Measurements from ENCODE around the gene MAML3. TPM values are rescaled to one million over a fixed set of nuclear protein-coding genes. Genes with fewer than 3 reads are reported as not detected.
A peak's percentile ranks its signal among the peaks of the same experiment; 100 is the strongest.

The MAML3 gene
- total RNA-seq, 1 experiment from 2014 or later = 0.13 TPM

DNA sequence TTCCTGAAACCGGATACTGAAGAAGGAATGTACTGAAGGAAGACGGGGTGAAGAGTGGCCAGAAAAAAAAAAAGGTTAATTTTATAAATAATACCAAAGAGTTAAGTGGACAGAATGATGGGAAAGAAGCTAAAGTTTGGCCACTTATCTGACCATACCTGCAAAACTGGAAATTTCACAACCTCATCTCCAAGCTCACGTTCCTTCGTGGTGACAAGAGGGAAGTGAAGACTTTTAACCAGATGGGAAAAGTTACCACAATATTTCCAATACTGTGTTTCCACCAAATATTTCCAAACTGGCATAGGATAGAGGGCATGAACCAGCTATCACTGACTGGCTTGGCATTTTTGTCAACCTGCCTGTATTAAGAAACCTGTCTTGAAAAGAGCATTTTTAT is 56.4 kb downstream of the MAML3 start:
- Histone ChIP-seq H3K36me3 (no peaks in the 10 kb centered on the region), H3K27me3 (no peaks in the 10 kb centered on the region), H3K4me3 (no peak overlapping the region), H3K9me3 (no peaks in the 10 kb centered on the region)
- DNase-seq = no peak

- Histone ChIP-seq H3K27me3 (no peaks in the 10 kb centered on the region), H3K4me3 (no peak overlapping the region), H3K36me3 (no peaks in the 10 kb centered on the region), H3K9me3 (no peaks in the 10 kb centered on the region)
- no peak for DNase-seq
These were observed 57.1 kb downstream of the MAML3 start for GRCh38 chr4:140096921-140097320.

GRCh38 chr4:140096483-140096861 is 57.5 kb downstream of the MAML3 start:
- Histone ChIP-seq H3K27me3 (no peaks in the 10 kb centered on the region), H3K36me3 (no peaks in the 10 kb centered on the region), H3K9me3 (no peaks in the 10 kb centered on the region), H3K4me3 (no peak overlapping the region)
- DNase-seq = no peak

GRCh38 chr4:140095694-140096482 is 58.1 kb downstream of the MAML3 start:
- Histone ChIP-seq H3K4me3 (no peak overlapping the region), H3K9me3 (no peaks in the 10 kb centered on the region), H3K36me3 (no peaks in the 10 kb centered on the region), H3K27me3 (no peaks in the 10 kb centered on the region)
- no peak for DNase-seq

GRCh38 chr4:140094438-140095420 is 59.3 kb downstream of the MAML3 start:
- Histone ChIP-seq H3K4me3 (no peak overlapping the region), H3K9me3 (no peaks in the 10 kb centered on the region), H3K27me3 (no peaks in the 10 kb centered on the region), H3K36me3 (no peaks in the 10 kb centered on the region)
- DNase-seq = peak; percentile 25

DNA sequence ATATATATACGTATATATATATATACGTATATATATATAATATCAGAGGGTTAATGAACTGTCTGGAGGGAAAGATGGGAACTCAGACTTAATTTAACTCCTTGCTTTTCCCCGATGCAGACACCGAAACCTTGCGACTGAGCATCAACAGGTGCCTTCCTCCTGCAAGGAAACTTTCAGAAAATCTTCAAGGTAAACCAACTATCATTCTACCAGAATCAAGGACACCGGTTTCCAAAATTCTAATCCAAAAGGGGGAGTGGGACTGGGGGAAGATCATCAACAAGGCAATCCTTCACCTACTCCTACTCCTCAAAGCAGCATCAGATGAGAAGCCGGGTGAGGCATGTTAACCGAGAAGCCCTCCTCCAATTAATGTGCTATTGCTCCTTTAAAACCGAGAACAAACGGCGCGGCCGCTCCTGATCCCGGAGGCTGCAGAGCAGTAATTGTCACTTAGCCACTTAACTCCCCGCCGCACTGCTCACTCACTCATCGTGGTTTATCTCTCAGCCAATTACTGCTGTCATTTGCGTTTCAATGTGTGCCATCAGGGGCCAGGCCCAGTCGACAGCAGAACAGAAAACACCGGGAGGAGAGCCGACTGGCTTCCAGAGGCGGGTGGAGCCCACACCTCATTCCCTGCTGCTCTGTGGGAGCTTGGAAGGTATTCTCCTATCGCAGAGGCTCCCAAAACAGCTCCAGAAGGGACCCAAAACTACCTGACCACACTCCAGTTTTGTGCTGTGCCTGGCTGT is 61.7 kb downstream of the MAML3 start:
- Histone ChIP-seq H3K4me3 (no peak overlapping the region), H3K27me3 (no peaks in the 10 kb centered on the region), H3K9me3 (no peaks in the 10 kb centered on the region), H3K36me3 (no peaks in the 10 kb centered on the region)
- DNase-seq = peak; percentile 8

GRCh38 chr4:140091305-140091704 is 62.7 kb downstream of the MAML3 start:
- H3K36me3 ChIP-seq = no peaks in the 10 kb centered on the region
- H3K27me3 ChIP-seq = no peaks in the 10 kb centered on the region
- no peaks in the 10 kb centered on the region for H3K9me3 ChIP-seq
- no peak overlapping the region for H3K4me3 ChIP-seq
- DNase-seq = no peak

GRCh38 chr4:140090215-140090731 is 63.7 kb downstream of the MAML3 start:
- Histone ChIP-seq H3K9me3 (no peaks in the 10 kb centered on the region), H3K36me3 (no peaks in the 10 kb centered on the region), H3K27me3 (no peaks in the 10 kb centered on the region), H3K4me3 (no peak overlapping the region)
- no peak for DNase-seq

GRCh38 chr4:140089216-140089615 is 64.8 kb downstream of the MAML3 start:
- H3K27me3 ChIP-seq = no peaks in the 10 kb centered on the region
- H3K36me3 ChIP-seq = no peaks in the 10 kb centered on the region
- H3K4me3 ChIP-seq = no peak overlapping the region
- DNase-seq = no peak
- H3K9me3 ChIP-seq = no peaks in the 10 kb centered on the region

- Histone ChIP-seq H3K36me3 (no peaks in the 10 kb centered on the region), H3K4me3 (no peak overlapping the region), H3K27me3 (no peaks in the 10 kb centered on the region), H3K9me3 (no peaks in the 10 kb centered on the region)
- DNase-seq = no peak
These were observed 65.5 kb downstream of the MAML3 start for GRCh38 chr4:140088323-140088967.

GRCh38 chr4:140085881-140086280 is 68.1 kb downstream of the MAML3 start:
- DNase-seq = no peak
- H3K27me3 ChIP-seq = no peaks in the 10 kb centered on the region
- no peaks in the 10 kb centered on the region for H3K36me3 ChIP-seq
- no peaks in the 10 kb centered on the region for H3K9me3 ChIP-seq
- no peak overlapping the region for H3K4me3 ChIP-seq

DNA sequence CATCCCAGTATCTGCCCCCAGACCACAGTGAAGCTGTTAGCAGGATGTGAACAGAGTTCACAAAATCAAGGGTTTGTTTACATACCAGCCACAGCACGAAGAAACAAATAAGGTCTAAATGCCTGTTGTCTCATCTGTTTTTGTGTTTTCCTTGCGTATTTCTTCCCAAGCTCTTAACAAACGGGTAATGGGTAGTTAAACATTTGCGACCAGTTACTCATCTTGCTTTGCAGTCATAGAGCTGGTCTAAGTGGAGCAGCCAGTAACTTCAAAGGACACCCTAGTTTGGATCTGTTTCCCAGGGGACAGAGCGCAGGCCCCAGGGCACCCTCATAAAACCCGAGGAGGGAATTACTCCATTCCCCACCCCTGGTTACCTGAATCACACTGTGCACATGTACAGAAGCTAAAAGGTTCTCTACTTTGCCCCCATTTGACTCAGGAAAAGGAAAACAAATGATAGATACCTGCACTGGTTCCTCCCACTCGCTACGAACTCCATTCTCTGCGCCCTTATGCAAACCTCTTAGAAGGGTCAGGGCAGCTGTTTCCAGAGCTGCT is 68.8 kb downstream of the MAML3 start:
- H3K9me3 ChIP-seq = no peaks in the 10 kb centered on the region
- no peak for DNase-seq
- H3K27me3 ChIP-seq = no peaks in the 10 kb centered on the region
- no peak overlapping the region for H3K4me3 ChIP-seq
- no peaks in the 10 kb centered on the region for H3K36me3 ChIP-seq

DNA sequence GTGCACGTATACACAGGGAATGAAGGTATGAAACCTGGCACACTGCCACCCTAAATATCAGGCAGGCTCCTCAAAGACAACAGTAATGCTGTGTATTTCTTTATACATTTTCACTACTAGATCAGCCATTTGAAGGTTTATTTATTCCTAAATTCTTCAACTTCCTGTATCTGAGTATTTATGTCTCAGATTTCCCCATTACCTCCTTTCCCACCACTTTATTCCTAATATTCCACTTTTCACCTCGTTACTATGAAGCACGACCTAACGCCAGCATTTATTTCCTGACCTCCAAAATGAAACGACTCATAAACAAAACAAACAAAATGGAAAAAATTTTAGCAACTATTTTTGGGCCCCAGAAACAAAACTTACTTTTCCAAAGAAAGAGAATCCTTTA is 69.6 kb downstream of the MAML3 start:
- Histone ChIP-seq H3K36me3 (no peaks in the 10 kb centered on the region), H3K4me3 (no peak overlapping the region), H3K9me3 (no peaks in the 10 kb centered on the region), H3K27me3 (no peaks in the 10 kb centered on the region)
- no peak for DNase-seq

- Histone ChIP-seq H3K27me3 (no peaks in the 10 kb centered on the region), H3K4me3 (no peak overlapping the region), H3K36me3 (no peaks in the 10 kb centered on the region), H3K9me3 (no peaks in the 10 kb centered on the region)
- DNase-seq = no peak
These were observed 71.6 kb downstream of the MAML3 start for GRCh38 chr4:140082391-140082755.

DNA sequence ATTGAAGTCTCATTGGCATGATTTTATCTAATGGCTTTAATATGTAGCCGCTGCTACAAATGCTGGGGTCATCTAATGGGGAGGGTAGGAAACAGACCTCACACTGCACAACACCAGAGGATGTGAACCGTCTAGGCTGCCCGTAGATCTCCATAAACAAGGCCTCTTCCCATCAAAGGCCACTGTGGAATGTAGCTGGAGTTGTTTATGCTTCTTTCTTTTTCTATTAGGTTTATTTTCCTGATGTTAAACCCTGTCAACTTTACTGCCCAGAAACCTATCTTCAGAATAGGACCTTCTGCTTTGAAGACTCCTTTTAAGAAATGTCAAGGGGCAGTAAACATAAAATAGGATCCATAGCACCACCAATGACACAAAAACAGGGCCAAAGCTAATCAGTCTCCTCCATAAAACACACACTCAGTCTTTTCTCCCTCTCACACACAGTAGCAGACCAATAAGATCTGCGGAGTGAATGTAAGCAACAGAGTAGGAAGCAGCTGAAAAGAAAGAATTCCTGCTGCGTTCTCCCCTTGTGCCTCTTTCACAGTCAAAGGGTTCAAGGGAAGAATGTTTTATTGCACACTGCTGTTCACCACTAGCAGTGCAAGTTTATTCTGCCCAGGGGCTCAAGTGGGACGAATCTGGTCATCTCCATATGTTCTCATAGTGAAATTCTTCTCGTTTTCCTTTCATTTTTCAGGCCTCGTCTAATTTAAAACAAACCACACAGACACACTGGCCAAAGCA is 72.2 kb downstream of the MAML3 start:
- no peaks in the 10 kb centered on the region for H3K27me3 ChIP-seq

More for the DNA sequence above, 72.2 kb downstream of the MAML3 start:
- Histone ChIP-seq H3K4me3 (no peak overlapping the region), H3K36me3 (no peaks in the 10 kb centered on the region), H3K9me3 (no peaks in the 10 kb centered on the region)
- DNase-seq = no peak
